ENCODE data around the gene NEO1.
"Not testable (repeated sequence)": the region's sequence is repeated elsewhere in the genome, so short reads cannot be mapped to it uniquely, and the experiment has no call there.

Gene NEO1

GRCh38 chr15:73265536-73266153 is 213.4 kb downstream of the NEO1 start:
- no peak for DNase-seq

DNA sequence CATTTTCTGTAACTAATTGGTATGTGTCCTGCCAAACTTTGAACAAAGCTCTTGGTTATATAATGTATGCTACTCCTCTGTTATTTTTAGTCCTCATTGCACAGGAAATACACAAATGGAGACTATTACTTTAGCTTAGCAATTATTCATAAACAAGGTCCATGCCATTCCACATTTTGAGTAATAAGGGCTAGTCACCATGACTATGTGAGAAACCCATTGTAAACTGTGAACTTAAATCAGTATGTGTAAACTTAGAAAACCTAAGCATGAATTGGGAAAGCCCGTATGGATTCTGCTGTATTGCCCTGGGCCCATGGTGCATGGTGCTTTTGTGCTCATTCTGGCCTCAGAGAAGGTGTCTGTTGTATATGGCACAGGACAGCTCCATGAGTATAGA is 216.2 kb downstream of the NEO1 start:
- no peak for DNase-seq

- no peak for DNase-seq
Observed at GRCh38 chr15:73270366-73271097, 218.3 kb downstream of the NEO1 start.

- DNase-seq, result no peak
Observed at GRCh38 chr15:73273181-73274002, 221.1 kb downstream of the NEO1 start.

DNA sequence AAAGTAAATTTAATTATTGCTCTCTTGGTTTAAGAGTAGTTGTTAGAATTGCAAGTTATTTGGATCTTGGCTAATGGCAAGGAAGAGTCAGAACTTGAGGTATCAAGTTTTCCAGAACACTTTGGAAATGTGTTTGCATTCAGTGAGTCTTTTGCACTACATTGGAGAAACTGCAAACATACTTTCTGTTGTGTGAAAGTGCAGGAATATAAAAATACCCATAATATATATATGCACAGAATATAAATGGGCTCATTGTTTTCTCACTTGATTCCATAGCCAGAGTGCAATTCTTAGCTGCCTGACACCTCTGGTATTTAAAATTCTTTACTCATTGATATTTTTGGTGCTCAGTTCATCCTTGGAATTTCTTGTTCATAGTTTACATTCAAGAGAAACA is 223.6 kb downstream of the NEO1 start:
- no peak for DNase-seq

- no peak for DNase-seq
Observed at GRCh38 chr15:73282567-73283365, 230.5 kb downstream of the NEO1 start.

- DNase-seq, result no peak
Observed at GRCh38 chr15:73283366-73283962, 231.2 kb downstream of the NEO1 start.

DNA sequence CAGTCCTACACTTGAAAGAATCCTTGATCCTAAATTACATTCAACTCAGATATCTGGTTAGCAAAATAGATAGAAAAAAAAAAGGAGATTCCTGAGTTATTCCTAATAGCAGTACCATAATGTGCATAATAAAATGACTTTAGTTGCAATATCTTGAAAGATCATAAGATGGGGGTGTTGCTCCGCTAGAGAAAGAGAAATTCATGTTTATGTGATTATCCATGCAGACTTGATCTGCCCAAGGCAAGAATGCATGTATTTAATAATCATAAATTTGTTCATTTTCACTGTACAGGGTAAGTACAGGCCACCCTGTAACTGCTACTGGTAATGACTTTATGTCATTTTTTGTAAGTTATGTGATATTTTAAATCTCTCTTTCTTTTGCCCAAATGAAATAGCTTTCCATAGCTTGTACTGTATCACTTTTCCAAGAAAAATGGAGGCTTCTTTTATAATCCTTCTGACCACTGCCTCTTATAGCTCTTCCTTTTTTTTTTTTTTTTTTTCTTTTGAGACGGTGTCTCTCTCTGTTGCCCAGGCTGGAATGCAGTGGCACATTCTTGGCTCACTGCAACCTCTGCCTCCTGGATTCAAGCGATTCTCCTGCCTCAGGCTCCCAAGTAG is 231.9 kb downstream of the NEO1 start:
- DNase-seq, result no peak

- no peak for DNase-seq
Observed at GRCh38 chr15:73286311-73286710, 234.0 kb downstream of the NEO1 start.

- no peak for DNase-seq
Observed at GRCh38 chr15:73287019-73287418, 234.8 kb downstream of the NEO1 start.

DNA sequence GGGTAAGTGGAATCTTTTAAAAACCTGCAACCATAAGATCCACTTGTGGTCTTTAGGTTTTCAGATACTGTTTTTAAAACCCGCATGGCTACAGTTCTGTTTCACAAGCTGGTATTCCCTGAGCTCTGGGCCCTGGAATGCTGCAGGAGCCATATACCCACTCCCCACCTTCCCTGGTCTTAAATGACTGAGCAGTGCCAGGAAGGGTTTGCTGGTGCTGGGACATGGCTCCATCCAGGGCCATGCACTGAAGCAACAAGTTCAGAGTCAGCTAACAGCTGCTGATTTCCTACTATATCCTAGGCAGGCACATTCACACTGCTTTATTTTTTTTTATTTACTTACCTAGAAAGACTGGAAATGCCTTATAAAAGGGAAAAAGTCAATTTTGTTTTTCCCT is 239.2 kb downstream of the NEO1 start:
- DNase-seq, result no peak

GRCh38 chr15:73293773-73294172 is 241.5 kb downstream of the NEO1 start:
- no peak for DNase-seq

- DNase-seq, result no peak
Observed at GRCh38 chr15:73295630-73296286, 243.5 kb downstream of the NEO1 start.

GRCh38 chr15:73296609-73297353 is 244.5 kb downstream of the NEO1 start:
- DNase-seq, result no peak

DNA sequence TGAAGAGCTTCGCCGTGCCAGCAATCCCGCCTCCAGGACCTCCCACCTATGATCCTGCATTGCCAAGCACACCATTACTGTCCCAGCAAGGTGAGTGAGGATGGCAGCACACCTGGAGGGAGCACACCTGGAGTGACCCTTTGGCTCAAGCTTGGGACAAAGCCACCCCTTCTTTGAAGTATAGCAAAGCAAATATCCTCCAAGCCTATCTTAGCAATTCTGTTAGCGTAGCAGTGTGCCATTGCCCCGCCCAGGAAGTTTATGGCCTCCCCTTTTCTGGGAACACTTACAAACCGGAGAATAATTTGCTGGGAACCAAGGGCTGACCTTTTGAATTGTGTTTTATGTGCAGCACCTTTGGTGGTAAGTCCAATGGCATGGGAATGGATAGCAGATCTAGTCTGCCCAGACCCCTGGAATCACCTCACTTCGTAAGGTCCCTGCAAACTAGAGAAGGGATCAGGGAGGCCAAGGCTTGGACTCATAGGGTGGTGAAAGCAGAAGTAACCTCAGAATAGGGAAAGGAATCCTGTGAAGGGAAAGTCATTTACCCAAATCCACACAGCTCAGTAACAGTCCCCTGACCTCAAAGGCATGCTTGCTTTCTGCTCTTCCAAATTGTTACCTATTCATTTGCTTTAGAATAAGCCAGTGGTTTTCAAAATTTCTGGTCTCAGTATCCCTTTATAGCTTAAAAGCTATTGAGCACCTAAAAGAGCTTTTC is 246.4 kb downstream of the NEO1 start:
- no peak for DNase-seq

DNA sequence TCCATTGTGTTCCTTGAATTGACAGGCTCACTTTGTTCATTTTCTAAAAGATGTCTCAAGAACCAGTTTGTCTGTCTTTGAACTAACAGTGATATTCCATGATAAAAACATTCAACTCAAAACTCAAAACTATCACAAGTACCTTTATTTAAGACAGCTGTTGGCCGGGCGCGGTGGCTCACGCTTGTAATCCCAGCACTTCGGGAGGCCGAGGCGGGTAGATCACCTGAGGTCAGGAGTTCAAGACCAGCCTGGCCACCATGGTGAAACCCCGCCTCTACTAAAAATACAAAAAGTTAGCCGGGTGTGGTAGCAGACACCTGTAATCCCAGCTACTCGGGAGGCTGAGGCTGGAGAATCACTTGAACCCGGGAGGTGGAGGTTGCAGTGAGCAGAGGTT is 248.0 kb downstream of the NEO1 start:
- not testable (repeated sequence) for DNase-seq

GRCh38 chr15:73303636-73304035 is 251.4 kb downstream of the NEO1 start:
- no peak for DNase-seq

DNA sequence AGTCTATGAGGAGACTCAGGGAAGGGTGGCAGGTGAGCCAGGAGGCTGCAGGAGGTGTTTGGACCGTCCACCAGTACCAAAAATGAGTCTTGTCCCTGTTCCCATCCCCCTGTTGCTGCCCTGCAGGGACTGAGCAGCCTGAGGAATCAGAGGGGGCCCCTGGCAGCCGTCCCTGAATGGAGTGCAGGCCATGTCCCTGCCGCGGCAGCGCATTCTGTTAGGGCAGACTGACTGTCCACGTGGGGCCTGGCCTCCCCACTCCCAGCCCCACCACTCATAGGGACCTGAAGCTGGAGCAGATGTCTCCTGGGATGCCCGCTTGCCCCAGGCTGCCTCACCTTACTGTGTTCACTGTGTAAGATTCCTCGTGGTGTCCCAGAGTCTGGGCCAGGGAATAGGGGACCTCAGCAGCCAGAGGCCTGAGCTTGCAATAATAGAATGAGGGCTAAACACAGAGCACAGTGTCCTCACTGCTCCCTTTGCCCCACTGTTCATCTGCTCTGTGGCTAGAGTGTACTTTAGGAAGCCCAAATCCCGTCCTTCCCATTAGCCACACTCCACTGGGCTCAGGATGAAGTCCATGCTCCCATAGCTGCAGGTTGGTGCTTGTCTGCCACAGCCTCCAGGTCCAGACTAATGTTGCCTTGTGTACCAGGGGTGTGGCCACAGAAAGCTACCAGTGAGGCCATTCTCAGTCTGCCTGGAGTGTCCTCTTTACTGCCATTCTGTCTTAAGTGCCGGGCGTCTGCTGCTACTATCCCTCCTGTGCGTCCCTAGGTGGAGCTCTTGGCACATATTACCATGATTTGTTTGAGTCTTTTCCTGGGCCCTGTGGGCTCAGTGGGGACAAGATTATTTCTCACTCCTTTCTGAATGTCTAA is 253.3 kb downstream of the NEO1 start:
- DNase-seq, result no peak

DNA sequence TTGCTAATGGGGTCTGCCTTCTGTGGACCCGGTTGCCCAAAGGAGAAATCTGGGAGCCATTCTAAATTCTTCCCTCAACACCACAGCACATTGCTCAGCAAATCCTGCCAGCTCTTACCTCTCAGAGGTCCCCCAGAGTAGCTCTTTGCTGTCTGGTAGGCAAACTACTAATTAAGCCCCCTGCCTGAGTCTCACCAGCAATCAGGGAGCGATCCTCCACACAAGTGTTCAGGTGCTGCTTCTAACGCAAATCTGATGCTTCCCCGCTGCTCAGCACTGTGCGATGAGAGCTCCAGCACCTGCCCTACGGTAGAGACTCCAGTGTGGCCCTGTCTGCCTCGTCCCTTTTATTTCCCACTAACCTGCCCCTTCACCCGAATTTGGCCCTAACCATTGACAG is 256.0 kb downstream of the NEO1 start:
- no peak for DNase-seq
